Measurements from ENCODE around the gene TMPRSS7.

Gene TMPRSS7

DNA sequence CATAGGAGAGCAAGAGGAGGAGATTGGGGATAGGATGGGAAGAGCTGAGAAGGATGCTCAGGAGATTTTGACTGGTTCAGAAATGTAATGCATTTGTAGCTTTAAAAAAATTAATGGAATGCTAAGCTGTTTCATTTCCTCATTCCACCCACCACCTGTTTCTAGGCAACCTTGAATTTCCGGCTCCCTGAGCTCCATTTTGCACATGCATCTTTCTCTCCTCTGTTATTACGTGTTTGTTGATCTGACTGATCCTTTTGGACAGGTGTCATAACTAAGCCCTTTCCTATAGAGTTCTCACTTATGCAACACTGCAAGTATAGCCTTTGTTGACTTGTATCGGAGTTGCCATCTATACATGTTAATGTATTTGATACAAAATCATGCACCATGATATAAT, 4.3 kb downstream of the TMPRSS7 start:
- H2BK12ac ChIP-seq (ENCODE audit: low read length in 2 of 2) = no peak overlapping the region
- no peak overlapping the region for H2AFZ ChIP-seq (ENCODE audit: low read depth, low read length)
- no peak overlapping the region for H3K4me3 ChIP-seq (ENCODE audit: insufficient read depth in 1 of 2, low read depth in 1 of 2, low read length in 2 of 2)
- H3K4me2 ChIP-seq (ENCODE audit: low read length, poor library complexity, severe bottlenecking) = no peak overlapping the region
- no peak for DNase-seq
- no peak overlapping the region for H4K91ac ChIP-seq (ENCODE audit: low read length)
- no peak overlapping the region for H3K9ac ChIP-seq (ENCODE audit: low read length)
- no peak overlapping the region for H4K8ac ChIP-seq (ENCODE audit: low read length)
- peak overlapping the region; percentile 58 for H2BK5ac ChIP-seq (ENCODE audit: low read depth, low read length, poor library complexity, severe bottlenecking)
- no peak overlapping the region for H3K23ac ChIP-seq (ENCODE audit: low read length in 2 of 2)
- no peak overlapping the region for H2BK120ac ChIP-seq (ENCODE audit: low read depth, low read length)
- no peak overlapping the region for H3K14ac ChIP-seq (ENCODE audit: low read length in 2 of 2)
- no peaks in the 10 kb centered on the region for H3K36me3 ChIP-seq (ENCODE audit: control insufficient read depth in 1 of 2, insufficient read depth in 2 of 2, low read depth in 1 of 2, low read length in 2 of 2)
- no peak overlapping the region for H2BK15ac ChIP-seq (ENCODE audit: low read depth, poor library complexity, severe bottlenecking)
- no peaks in the 10 kb centered on the region for H3K9me3 ChIP-seq (ENCODE audit: control insufficient read depth, low read length)
- no peak overlapping the region for H3K18ac ChIP-seq (ENCODE audit: low read depth in 1 of 2, low read length in 2 of 2)
- peak overlapping the region; percentile 16 for H3K27ac ChIP-seq (ENCODE audit: low read length, poor library complexity, severe bottlenecking)
- H3K4ac ChIP-seq (ENCODE audit: low read depth in 1 of 2, low read length in 2 of 2) = no peak overlapping the region
- H3K4me1 ChIP-seq (ENCODE audit: control insufficient read depth, insufficient read depth, low read depth, low read length) = peaks cover 1% of the 10 kb centered on the region
- no peak overlapping the region for H2AK5ac ChIP-seq (ENCODE audit: low read length, severe bottlenecking)
- no peaks in the 10 kb centered on the region for H3K27me3 ChIP-seq (ENCODE audit: control insufficient read depth in 1 of 2, insufficient read depth in 1 of 2, low read length in 2 of 2)
- 78% methylated on average over 2 of the region's 3 CpGs for WGBS
- H3K79me1 ChIP-seq (replicated peaks; ENCODE audit: low read length, poor library complexity, severe bottlenecking) = no peaks in the 10 kb centered on the region

DNA sequence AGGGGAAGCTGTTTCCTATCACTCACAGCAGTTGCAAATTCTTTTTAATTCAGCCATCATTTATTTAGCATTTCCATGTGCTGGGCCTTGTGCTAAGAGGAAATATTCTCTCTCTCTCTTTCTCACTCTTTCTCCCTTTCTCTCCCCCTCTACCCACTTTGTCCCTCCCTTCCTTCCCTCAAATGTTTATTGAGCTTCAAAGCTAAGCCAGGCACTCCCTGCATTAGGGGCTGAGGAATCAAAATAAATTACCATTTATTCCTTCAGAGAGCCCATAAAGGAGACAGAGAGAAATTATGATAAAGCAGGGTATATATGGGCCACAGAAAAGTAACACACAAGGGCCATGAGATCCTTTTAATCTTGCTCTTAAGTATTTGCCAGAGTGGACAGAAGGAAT, 6.8 kb downstream of the TMPRSS7 start:
- no peak overlapping the region for H3K14ac ChIP-seq (ENCODE audit: low read length in 2 of 2)
- H2AK5ac ChIP-seq (ENCODE audit: low read length, severe bottlenecking) = no peak overlapping the region
- no peak overlapping the region for H3K9ac ChIP-seq (ENCODE audit: low read length)
- H3K9me3 ChIP-seq (ENCODE audit: control insufficient read depth, low read length) = no peaks in the 10 kb centered on the region
- no peak overlapping the region for H4K91ac ChIP-seq (ENCODE audit: low read length)
- H2BK120ac ChIP-seq (ENCODE audit: low read depth, low read length) = no peak overlapping the region
- no peaks in the 10 kb centered on the region for H3K27me3 ChIP-seq (ENCODE audit: control insufficient read depth in 1 of 2, insufficient read depth in 1 of 2, low read length in 2 of 2)
- H3K4me3 ChIP-seq (ENCODE audit: insufficient read depth in 1 of 2, low read depth in 1 of 2, low read length in 2 of 2) = no peak overlapping the region
- no peak overlapping the region for H3K23ac ChIP-seq (ENCODE audit: low read length in 2 of 2)
- H2BK12ac ChIP-seq (ENCODE audit: low read length in 2 of 2) = no peak overlapping the region
- no peak overlapping the region for H2BK15ac ChIP-seq (ENCODE audit: low read depth, poor library complexity, severe bottlenecking)
- H2AFZ ChIP-seq (ENCODE audit: low read depth, low read length) = no peak overlapping the region
- peaks cover 1% of the 10 kb centered on the region for H3K4me1 ChIP-seq (ENCODE audit: control insufficient read depth, insufficient read depth, low read depth, low read length)
- no peak overlapping the region for H3K4ac ChIP-seq (ENCODE audit: low read depth in 1 of 2, low read length in 2 of 2)
- H4K8ac ChIP-seq (ENCODE audit: low read length) = no peak overlapping the region
- DNase-seq = no peak
- no peak overlapping the region for H3K4me2 ChIP-seq (ENCODE audit: low read length, poor library complexity, severe bottlenecking)
- no peak overlapping the region for H3K27ac ChIP-seq (ENCODE audit: low read length, poor library complexity, severe bottlenecking)
- H3K18ac ChIP-seq (ENCODE audit: low read depth in 1 of 2, low read length in 2 of 2) = no peak overlapping the region
- no peaks in the 10 kb centered on the region for H3K36me3 ChIP-seq (ENCODE audit: control insufficient read depth in 1 of 2, insufficient read depth in 2 of 2, low read depth in 1 of 2, low read length in 2 of 2)
- no peak overlapping the region for H2BK5ac ChIP-seq (ENCODE audit: low read depth, low read length, poor library complexity, severe bottlenecking)
- no peaks in the 10 kb centered on the region for H3K79me1 ChIP-seq (replicated peaks; ENCODE audit: low read length, poor library complexity, severe bottlenecking)

DNA sequence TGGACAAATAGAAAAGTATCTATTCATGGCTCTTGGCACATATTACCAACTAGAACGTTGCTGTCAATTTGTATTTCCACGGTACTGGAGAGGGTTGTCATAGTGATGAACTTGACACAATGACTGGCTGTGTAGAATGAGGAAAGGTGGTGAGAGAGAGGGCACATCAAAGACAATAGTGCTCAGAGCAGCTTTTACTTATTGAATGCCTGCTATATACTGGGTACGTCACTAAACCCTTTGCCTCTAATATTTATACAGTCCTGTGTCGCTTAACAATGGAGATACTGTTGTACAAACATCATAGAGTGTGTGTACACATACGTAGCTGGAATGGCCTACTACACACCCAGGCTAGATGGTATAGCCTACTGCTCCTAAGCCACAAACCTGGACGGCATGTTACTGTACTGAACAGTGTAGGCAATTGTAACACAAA, 8.3 kb downstream of the TMPRSS7 start:
- Histone ChIP-seq H4K91ac (ENCODE audit: low read length) (no peak overlapping the region), H3K36me3 (ENCODE audit: control insufficient read depth in 1 of 2, insufficient read depth in 2 of 2, low read depth in 1 of 2, low read length in 2 of 2) (no peaks in the 10 kb centered on the region), H3K23ac (ENCODE audit: low read length in 2 of 2) (no peak overlapping the region), H2BK120ac (ENCODE audit: low read depth, low read length) (no peak overlapping the region), H3K27me3 (ENCODE audit: control insufficient read depth in 1 of 2, insufficient read depth in 1 of 2, low read length in 2 of 2) (no peaks in the 10 kb centered on the region), H3K9ac (ENCODE audit: low read length) (no peak overlapping the region), H4K8ac (ENCODE audit: low read length) (no peak overlapping the region), H3K4ac (ENCODE audit: low read depth in 1 of 2, low read length in 2 of 2) (peak overlapping the region in 1 of 2 experiments; percentile 58), H2BK15ac (ENCODE audit: low read depth, poor library complexity, severe bottlenecking) (no peak overlapping the region), H2BK12ac (ENCODE audit: low read length in 2 of 2) (no peak overlapping the region), H2AK5ac (ENCODE audit: low read length, severe bottlenecking) (peak overlapping the region; percentile 93), H2AFZ (ENCODE audit: low read depth, low read length) (no peak overlapping the region), H3K27ac (ENCODE audit: low read length, poor library complexity, severe bottlenecking) (no peak overlapping the region), H3K14ac (ENCODE audit: low read length in 2 of 2) (no peak overlapping the region), H3K9me3 (ENCODE audit: control insufficient read depth, low read length) (no peaks in the 10 kb centered on the region), H2BK5ac (ENCODE audit: low read depth, low read length, poor library complexity, severe bottlenecking) (no peak overlapping the region), H3K18ac (ENCODE audit: low read depth in 1 of 2, low read length in 2 of 2) (peak overlapping the region in 1 of 2 experiments; percentile 57), H3K4me3 (ENCODE audit: insufficient read depth in 1 of 2, low read depth in 1 of 2, low read length in 2 of 2) (no peak overlapping the region), H3K4me1 (ENCODE audit: control insufficient read depth, insufficient read depth, low read depth, low read length) (peaks cover 3% of the 10 kb centered on the region), H3K79me1 (replicated peaks; ENCODE audit: low read length, poor library complexity, severe bottlenecking) (no peaks in the 10 kb centered on the region), H3K4me2 (ENCODE audit: low read length, poor library complexity, severe bottlenecking) (no peak overlapping the region)
- 94% methylated on average over 4 of the region's 6 CpGs for WGBS
- DNase-seq = no peak

DNA sequence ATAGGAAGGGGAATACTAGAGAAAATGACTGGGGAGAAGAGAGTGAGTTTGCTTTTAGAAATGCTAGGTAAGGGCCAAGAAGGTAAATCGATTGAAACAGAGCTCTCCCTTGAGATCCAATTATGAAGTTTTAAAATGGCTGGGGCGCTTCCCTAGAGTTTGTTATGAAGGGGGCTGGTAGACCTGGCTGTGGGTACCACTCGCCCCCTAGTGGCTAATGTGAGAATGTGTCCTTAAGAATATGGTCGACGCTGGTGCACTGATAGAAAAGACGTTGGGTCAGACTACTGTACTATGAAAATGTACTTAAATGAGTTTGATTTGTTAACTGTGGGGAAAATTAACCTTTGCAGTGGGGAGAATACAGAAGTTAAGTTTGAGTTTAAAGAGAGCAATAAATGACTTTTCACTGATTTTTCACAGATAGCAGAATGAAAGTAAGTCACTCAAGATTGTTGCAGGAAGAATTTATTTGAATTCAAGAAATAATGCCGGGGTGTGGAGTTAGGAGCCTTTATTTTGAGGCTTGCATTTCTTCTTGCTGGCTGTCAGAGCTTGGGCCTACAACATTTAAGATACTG, 9.2 kb downstream of the TMPRSS7 start:
- 6% methylated on average over 7 of the region's 7 CpGs for WGBS

More for the DNA sequence above, 9.2 kb downstream of the TMPRSS7 start:
- no peaks in the 10 kb centered on the region for H3K27me3 ChIP-seq (ENCODE audit: control insufficient read depth in 1 of 2, insufficient read depth in 1 of 2, low read length in 2 of 2)
- no peak overlapping the region for H4K8ac ChIP-seq (ENCODE audit: low read length)
- H2BK15ac ChIP-seq (ENCODE audit: low read depth, poor library complexity, severe bottlenecking) = no peak overlapping the region
- peak overlapping the region; percentile 21 for H3K4me2 ChIP-seq (ENCODE audit: low read length, poor library complexity, severe bottlenecking)
- peak overlapping the region; percentile 78 for H3K9ac ChIP-seq (ENCODE audit: low read length)
- H4K91ac ChIP-seq (ENCODE audit: low read length) = no peak overlapping the region
- H2AFZ ChIP-seq (ENCODE audit: low read depth, low read length) = no peak overlapping the region
- H3K23ac ChIP-seq (ENCODE audit: low read length in 2 of 2) = no peak overlapping the region
- no peak overlapping the region for H3K18ac ChIP-seq (ENCODE audit: low read depth in 1 of 2, low read length in 2 of 2)
- no peaks in the 10 kb centered on the region for H3K79me1 ChIP-seq (replicated peaks; ENCODE audit: low read length, poor library complexity, severe bottlenecking)
- peak; percentile 75 for DNase-seq
- no peak overlapping the region for H2BK12ac ChIP-seq (ENCODE audit: low read length in 2 of 2)
- H3K4ac ChIP-seq (ENCODE audit: low read depth in 1 of 2, low read length in 2 of 2) = no peak overlapping the region
- H2AK5ac ChIP-seq (ENCODE audit: low read length, severe bottlenecking) = no peak overlapping the region
- no peak overlapping the region for H2BK120ac ChIP-seq (ENCODE audit: low read depth, low read length)
- no peak overlapping the region for H3K27ac ChIP-seq (ENCODE audit: low read length, poor library complexity, severe bottlenecking)
- H3K9me3 ChIP-seq (ENCODE audit: control insufficient read depth, low read length) = no peaks in the 10 kb centered on the region
- H3K36me3 ChIP-seq (ENCODE audit: control insufficient read depth in 1 of 2, insufficient read depth in 2 of 2, low read depth in 1 of 2, low read length in 2 of 2) = no peaks in the 10 kb centered on the region
- H3K14ac ChIP-seq (ENCODE audit: low read length in 2 of 2) = no peak overlapping the region
- H3K4me3 ChIP-seq (ENCODE audit: insufficient read depth in 1 of 2, low read depth in 1 of 2, low read length in 2 of 2) = peak overlapping the region in 1 of 2 experiments; percentile 60
- H3K4me1 ChIP-seq (ENCODE audit: control insufficient read depth, insufficient read depth, low read depth, low read length) = peaks cover 3% of the 10 kb centered on the region
- no peak overlapping the region for H2BK5ac ChIP-seq (ENCODE audit: low read depth, low read length, poor library complexity, severe bottlenecking)

All from mesenchymal stem cell (in vitro differentiated cells and primary cell).